T-helper 1 cell (primary cell): ENCODE measurements around the gene IQCH.
A peak's percentile ranks its signal among the peaks of the same experiment; 100 is the strongest.
"Not testable (repeated sequence)": the region's sequence is repeated elsewhere in the genome, so short reads cannot be mapped to it uniquely, and the experiment has no call there.

Source experiments
- DNase-seq, 5 donors: peaks; one replicate each; pipeline ENCODE4 v3.0.0-alpha.2; 2012 to 2020
- total RNA-seq, 4 donors: gene quantifications; one replicate each; lab custom pipeline; 2026; lab: John Stamatoyannopoulos, UW

Gene IQCH
- total RNA-seq: 1.3 to 2.9 (median 1.6) reads per million in 4 donors

GRCh38 chr15:67254238-67255175 is at the start of gene IQCH, which contains the start of gene AAGAB:
TSS of gene IQCH (plus strand) at chr15:67254786. CDS start at chr15:67254897, 111 bp downstream.
TSS of gene AAGAB (minus strand) at chr15:67254661. CDS start at chr15:67254631, 30 bp downstream.
- peak; percentile 88 to 97 (median 90) for DNase-seq

- no peak for DNase-seq
Measured at GRCh38 chr15:67207555-67208207, 46.9 kb upstream of the IQCH start.

GRCh38 chr15:67208396-67208795 is 46.2 kb upstream of the IQCH start:
- no peak for DNase-seq

- no peak for DNase-seq
Measured at GRCh38 chr15:67210555-67211168, 43.9 kb upstream of the IQCH start.

GRCh38 chr15:67212684-67213367 is 41.8 kb upstream of the IQCH start:
- no peak for DNase-seq

- no peak for DNase-seq
Measured at GRCh38 chr15:67215102-67215501, 39.5 kb upstream of the IQCH start.

- no peak for DNase-seq
Measured at GRCh38 chr15:67216859-67217258, 37.7 kb upstream of the IQCH start.

- no peak for DNase-seq
Measured at GRCh38 chr15:67218428-67218827, 36.2 kb upstream of the IQCH start.

- DNase-seq: no peak
Measured at GRCh38 chr15:67219288-67219687, 35.3 kb upstream of the IQCH start.

GRCh38 chr15:67224889-67225288 is 29.7 kb upstream of the IQCH start:
- DNase-seq: no peak

- DNase-seq: no peak
Measured at GRCh38 chr15:67225336-67225735, 29.2 kb upstream of the IQCH start.

- no peak for DNase-seq
Measured at GRCh38 chr15:67227431-67227830, 27.2 kb upstream of the IQCH start.

- DNase-seq: no peak
Measured at GRCh38 chr15:67227846-67228245, 26.7 kb upstream of the IQCH start.

GRCh38 chr15:67228286-67228685 is 26.3 kb upstream of the IQCH start:
- no peak for DNase-seq

GRCh38 chr15:67230504-67230903 is 24.1 kb upstream of the IQCH start:
- DNase-seq: no peak

- no peak for DNase-seq
Measured at GRCh38 chr15:67232591-67232990, 22.0 kb upstream of the IQCH start.

GRCh38 chr15:67240235-67241131 is 14.1 kb upstream of the IQCH start:
- peak in 3 of 5 donors; percentile 14 to 61 (median 20) for DNase-seq

- peak in 1 of 5 donors; percentile 89 for DNase-seq
Measured at GRCh38 chr15:67241132-67241855, 13.3 kb upstream of the IQCH start.

- DNase-seq: peak in 1 of 5 donors; percentile 16
Measured at GRCh38 chr15:67242708-67243111, 11.9 kb upstream of the IQCH start.

- no peak for DNase-seq
Measured at GRCh38 chr15:67244971-67245478, 9.6 kb upstream of the IQCH start.

GRCh38 chr15:67246606-67247005 is 8.0 kb upstream of the IQCH start:
- DNase-seq: not testable (repeated sequence)
